Activated naive CD4-positive, alpha-beta T cell treated with anti-CD3 and anti-CD28 coated beads for 36 hours (primary cell): ENCODE results near the gene VSTM4. TPM values are rescaled to one million over a fixed set of nuclear protein-coding genes. Genes with fewer than 3 reads are reported as not detected.

Experiments used
- CTCF ChIA-PET: fragments of 350-600 bp; sonication (Branson Sonifier 250); formaldehyde crosslinking; loops from one replicate; lab custom pipeline; 2021; ENCODE audit warnings: antibody characterized with exemption; lab: Charles Lee
- DNase-seq: peaks from one replicate; pipeline ENCODE4 v3.0.0-alpha.2; 2020
- H3K27ac Mint-ChIP-seq: one replicate; pipeline ENCODE4 v1.8.0; 2021; ENCODE audit warnings: mild to moderate bottlenecking, mixed read lengths
- H3K27me3 Mint-ChIP-seq: one replicate; pipeline ENCODE4 v1.8.0; 2021; ENCODE audit warnings: low read depth, mixed read lengths
- H3K36me3 Mint-ChIP-seq: one replicate; pipeline ENCODE4 v1.8.0; 2021; ENCODE audit warnings: low read depth, mixed read lengths
- H3K4me1 Mint-ChIP-seq: one replicate; pipeline ENCODE4 v1.8.0; 2021; ENCODE audit warnings: low read depth, mixed read lengths
- H3K4me3 Mint-ChIP-seq: one replicate; pipeline ENCODE4 v1.8.0; 2021; ENCODE audit warnings: mild to moderate bottlenecking, moderate library complexity, mixed read lengths
- H3K9me3 Mint-ChIP-seq: one replicate; pipeline ENCODE4 v1.8.0; 2021; ENCODE audit warnings: mixed read lengths
- intact Hi-C: fragments of 100-400 bp; cut with micrococcal nuclease; formaldehyde crosslinking; loops from one replicate; pipeline ENCODE4 v1.15.1; 2023
- microRNA-seq: library from miRNA; unstranded; fragments of <30 nt; microRNA quantifications from one replicate; pipeline ENCODE4 v1.2.0, GENCODE V29; 2022; ENCODE audit warnings: borderline microRNAs expressed, borderline replicate concordance
- total RNA-seq, 2 experiments: library from RNA; stranded (reverse); gene quantifications; one replicate each; pipeline ENCODE4 v1.2.3, GENCODE V29; 2021

Gene VSTM4
- total RNA-seq, 2 experiments from 2014 or later = not detected

DNA sequence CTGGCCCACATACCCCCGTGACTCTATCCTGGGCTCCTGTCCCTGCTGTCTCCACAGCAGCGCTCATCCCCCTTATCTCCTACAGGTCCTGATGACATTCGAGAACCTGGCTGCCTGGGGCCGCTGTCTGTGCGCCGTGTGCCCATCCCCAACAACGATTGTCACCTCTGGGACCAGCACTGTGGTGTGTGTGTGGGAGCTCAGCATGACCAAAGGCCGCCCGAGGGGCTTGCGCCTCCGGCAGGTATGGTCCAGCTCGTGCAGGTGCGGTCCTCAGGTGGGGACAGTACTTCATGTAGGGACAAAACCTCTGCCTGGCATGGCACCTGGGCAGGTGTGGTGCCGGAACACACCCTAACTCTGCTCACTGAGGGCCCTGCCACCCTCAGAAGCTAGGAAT is 145.3 kb downstream of the VSTM4 start:
- CTCF ChIA-PET = no interaction called here
- Mint-ChIP-seq H3K9me3 (no peaks in the 10 kb centered on the region), H3K36me3 (no peaks in the 10 kb centered on the region), H3K27ac (no peak overlapping the region), H3K4me3 (no peak overlapping the region), H3K4me1 (no peaks in the 10 kb centered on the region), H3K27me3 (no peaks in the 10 kb centered on the region)
- no peak for DNase-seq
- intact Hi-C loops = no loop called here

DNA sequence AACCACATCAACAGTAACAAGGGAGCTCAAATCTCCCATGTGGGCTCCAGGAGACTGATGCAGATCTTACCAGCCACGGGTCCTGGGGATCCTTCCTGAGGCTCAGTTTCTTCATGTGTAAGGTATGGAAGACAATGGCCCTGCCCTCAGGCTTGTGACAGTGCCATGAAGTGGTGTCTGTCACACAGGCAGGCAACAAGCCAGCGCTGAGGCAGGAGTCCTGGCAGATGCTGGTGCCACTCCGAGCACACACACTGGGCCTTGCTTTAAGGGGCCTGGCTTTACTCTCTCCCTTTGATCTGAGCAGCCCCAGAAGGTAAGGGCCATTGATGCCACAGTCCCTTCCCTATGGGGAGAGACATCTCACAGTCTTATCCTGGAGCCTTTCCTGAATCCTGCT is 147.3 kb downstream of the VSTM4 start:
- DNase-seq = no peak
- H3K4me1 Mint-ChIP-seq = no peaks in the 10 kb centered on the region
- H3K27me3 Mint-ChIP-seq = no peaks in the 10 kb centered on the region
- no peak overlapping the region for H3K27ac Mint-ChIP-seq
- CTCF ChIA-PET = interaction anchor here (1.4 kb wide), 1 partner anchor 310 kb away, joined by 3 read pairs; no protein-coding TSS in a partner anchor
- H3K9me3 Mint-ChIP-seq = no peaks in the 10 kb centered on the region
- no peaks in the 10 kb centered on the region for H3K36me3 Mint-ChIP-seq
- H3K4me3 Mint-ChIP-seq = no peak overlapping the region
- intact Hi-C loops = no loop called here

DNA sequence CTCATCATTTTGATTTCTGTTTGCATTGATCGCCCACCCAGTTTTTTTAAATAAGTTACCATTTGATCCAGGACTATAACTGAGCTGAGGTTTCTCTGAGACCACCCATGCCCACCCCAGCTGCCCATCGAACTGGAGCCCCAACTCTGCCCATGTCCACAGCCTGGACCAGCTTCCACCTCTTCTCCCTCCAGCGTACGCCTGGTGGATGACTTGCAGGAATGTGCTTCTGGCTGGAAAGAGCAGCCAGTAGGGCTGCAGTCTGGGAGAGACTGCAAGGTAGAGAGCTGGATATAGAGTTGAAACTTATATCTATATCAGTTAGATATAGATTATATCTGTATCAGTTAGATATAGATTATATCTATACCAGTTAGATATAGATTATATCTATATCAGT is 149.9 kb downstream of the VSTM4 start:
- Mint-ChIP-seq H3K9me3 (no peaks in the 10 kb centered on the region), H3K27ac (no peak overlapping the region)
- CTCF ChIA-PET = no interaction called here

More for the DNA sequence above, 149.9 kb downstream of the VSTM4 start:
- no peaks in the 10 kb centered on the region for H3K27me3 Mint-ChIP-seq
- DNase-seq = no peak
- intact Hi-C loops = no loop called here
- H3K36me3 Mint-ChIP-seq = no peaks in the 10 kb centered on the region
- H3K4me1 Mint-ChIP-seq = no peaks in the 10 kb centered on the region
- no peak overlapping the region for H3K4me3 Mint-ChIP-seq

Small RNAs within 50 kb of the gene (microRNA-seq; reads per million reads assigned to microRNA genes)
- gene MIR4294 = not detected

Other genes with a start within 250 kb of the VSTM4 start
- gene LRRC18, start 175.7 kb downstream of the VSTM4 start, total RNA-seq = not detected
- gene FAM170B, start 18.5 kb upstream of the VSTM4 start, total RNA-seq = not detected
- gene TMEM273, start 72.9 kb upstream of the VSTM4 start, total RNA-seq = under 1 TPM; 0.48 to 0.72 TPM
- gene C10orf71, start 183.6 kb upstream of the VSTM4 start, total RNA-seq = not detected